NCI-H510A (cell line): ENCODE data around the gene ZNRF2.
"Not testable (repeated sequence)": the region's sequence is repeated elsewhere in the genome, so short reads cannot be mapped to it uniquely, and the experiment has no call there.

ENCODE experiments used
- DNase-seq: peaks from one replicate; lab custom pipeline; 2025; lab: John Stamatoyannopoulos, UW

Gene ZNRF2

DNA sequence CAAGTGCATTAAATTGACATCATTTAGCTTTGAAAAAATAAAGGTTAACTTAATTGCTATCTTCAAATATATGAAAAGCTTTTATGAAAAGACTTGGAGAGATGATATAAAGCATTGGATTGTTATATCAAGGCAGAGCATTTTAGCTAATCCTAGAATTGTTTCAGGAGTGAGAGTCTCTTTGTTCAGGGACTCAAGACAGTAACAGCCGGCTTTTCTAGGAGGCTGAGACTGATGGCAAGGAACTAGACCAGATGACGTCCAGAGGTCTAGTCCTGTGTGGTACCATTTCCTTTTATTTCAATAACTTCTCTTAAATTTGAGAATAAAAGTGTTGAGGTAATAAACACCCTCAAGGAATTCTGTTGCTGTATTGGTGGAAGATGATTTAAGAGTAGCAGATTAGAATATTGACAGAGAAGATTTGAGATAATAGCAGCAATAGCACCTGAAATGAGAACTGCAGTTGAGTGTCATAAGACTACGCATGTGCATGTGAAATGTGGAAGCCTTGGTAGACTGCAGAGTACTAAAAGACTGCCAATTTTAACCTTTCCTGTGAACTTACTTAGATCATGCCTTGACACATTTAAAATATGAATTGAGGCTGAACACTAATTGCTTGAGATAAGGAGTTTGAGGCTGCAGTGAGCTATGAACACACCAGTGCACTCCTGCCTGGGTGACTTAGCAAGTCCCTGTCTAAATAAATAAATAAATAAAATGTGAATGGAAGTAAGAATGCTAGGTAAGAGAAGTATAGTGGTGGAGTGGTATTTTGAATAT, 79.6 kb downstream of the ZNRF2 start:
- DNase-seq = no peak

DNA sequence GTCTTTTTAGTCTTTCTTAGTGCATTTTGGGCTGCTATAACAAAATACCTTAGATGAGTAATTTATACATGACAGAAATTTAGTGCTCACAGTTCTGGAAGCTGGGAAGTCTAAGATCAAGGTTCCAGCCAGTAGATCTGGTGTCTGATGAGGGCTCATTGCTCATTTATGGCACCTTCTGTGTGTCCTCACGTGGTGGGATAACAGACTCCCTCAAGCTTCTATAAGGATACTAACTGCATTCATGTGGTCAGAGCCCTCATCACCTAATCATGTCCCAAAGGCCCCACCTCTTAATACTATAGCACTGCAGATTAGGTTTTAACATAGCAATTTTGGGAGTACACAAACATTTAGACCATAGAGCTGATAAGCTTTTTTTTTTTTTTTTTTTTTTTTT, 80.4 kb downstream of the ZNRF2 start:
- DNase-seq = no peak

DNA sequence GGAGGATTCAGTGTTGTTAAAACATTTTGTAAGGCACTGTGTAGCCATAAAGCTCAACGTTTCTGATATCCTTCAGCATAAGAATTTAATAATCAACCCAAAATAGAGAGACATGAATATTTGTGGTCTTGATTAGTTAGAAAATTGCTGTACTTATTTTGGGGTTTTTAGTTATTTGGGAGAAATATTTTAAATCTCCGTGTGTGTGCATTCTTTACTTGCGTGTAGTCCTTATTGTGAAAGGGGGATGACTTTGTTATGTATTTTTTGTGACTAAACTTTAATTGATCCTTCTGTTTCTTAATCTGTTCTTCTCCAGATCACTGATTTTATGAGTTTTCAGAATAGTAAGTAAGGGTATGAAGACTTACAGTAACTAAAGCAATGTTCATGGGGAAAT, 81.2 kb downstream of the ZNRF2 start:
- DNase-seq = no peak

DNA sequence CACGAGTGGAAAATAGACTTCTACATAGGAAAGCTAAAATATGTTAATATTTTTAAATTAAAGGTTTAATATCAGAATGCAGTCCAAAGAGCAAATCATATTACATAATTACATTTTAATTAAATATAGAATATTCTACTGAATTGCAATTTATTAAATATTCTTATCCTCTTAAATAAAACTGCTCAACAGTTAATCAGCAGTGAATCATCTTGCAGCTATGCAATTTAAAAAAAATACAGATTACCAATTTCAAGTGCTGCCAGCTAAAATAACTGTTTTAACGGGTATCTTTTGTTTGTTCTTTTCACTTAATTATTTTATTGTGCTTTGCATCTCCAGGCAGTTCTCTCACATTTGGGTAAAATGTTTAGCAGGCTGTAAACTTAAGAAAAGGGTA, 82.2 kb downstream of the ZNRF2 start:
- DNase-seq = no peak

DNA sequence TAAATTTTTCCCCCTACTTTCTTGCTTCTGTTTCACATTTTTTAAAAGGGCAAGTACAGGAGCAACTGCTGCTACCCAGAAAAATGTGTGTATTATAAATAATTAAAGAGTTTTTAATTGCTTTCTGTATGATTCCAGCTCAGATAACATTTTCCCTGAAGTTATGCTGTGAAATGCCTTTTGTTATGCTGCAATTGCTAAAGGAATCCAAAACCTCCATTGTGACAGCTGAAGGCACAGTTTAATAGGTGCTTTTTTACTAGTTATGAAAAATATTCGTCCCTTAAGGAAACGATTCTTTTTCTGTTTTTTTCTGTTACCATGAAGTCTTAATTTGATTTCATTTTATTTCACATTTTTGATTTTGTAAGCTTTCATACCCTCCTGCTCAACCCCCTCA, 83.2 kb downstream of the ZNRF2 start:
- no peak for DNase-seq

DNA sequence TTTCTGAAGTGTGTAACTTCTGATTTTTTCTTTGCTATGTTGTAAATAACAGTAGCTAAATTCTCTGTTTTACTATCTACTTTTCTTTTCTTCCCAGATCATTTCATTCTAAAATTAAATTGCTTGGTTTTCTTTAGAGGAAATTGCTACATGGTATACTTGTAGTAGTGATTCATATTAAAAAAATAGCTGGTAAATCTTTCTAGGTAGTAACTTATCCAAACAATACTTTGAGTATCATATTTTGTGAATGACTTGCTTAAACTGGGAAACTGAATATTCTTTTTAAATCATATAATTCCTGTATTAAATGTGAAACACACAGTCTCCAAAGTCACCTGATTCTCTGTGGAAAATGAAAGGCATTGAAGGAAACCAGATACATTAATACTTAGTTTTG, 85.5 kb downstream of the ZNRF2 start:
- DNase-seq = no peak

DNA sequence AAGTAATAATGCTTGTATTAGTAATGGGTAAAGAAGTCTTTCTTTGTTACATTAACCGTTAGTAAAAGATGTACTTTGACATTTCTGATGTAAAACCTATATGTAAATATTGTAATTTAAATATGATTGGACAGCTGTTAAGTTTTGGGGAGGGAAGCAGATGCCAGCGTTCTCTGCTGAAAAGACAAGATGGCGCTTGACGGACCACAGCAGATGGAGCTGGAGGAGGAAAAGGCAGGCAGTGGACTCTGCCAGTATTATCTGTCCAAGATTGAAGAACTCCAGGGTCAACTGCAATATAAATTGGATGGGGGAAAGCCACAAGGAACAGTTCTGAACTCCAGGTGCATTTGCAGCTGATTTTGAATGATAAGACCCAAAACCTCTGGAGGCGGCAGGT, 86.9 kb downstream of the ZNRF2 start:
- DNase-seq = no peak

DNA sequence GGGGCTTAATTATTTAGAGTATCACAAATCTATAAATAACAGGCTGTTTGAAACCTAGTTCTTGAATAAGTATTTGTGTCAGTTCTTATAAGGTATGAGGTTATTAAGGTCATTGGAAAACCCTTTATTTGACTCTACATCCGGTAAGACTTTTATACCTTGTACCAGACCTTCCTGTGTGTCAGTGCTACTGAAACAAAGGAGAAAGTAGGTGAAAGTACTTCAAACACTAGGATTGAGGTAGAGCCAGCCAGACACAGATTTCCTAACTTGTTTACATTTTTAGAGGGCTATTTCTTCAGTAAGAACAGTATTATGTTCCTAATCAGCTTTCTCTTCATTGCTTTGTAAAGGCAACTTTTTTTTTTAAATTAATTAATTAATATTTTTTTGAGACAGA, 93.9 kb downstream of the ZNRF2 start:
- DNase-seq = no peak

DNA sequence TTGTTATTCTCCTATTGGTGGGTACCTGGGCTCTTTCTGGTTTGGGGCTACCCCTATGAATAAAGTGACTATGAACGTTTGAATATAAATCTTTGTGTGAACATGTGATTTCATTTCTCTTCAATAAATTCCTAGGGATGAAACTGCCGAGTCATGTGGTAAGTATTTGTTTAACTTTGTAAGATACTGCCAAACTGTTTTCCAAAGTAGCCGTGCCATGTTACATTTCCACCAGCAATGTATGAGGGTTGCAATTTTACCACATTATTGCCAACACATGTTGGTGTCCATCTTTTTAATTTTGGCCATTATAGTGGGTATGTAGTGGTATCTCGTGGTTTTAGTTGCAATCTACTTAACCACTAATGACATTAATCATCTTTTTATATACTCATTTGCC, 94.7 kb downstream of the ZNRF2 start:
- DNase-seq = no peak

DNA sequence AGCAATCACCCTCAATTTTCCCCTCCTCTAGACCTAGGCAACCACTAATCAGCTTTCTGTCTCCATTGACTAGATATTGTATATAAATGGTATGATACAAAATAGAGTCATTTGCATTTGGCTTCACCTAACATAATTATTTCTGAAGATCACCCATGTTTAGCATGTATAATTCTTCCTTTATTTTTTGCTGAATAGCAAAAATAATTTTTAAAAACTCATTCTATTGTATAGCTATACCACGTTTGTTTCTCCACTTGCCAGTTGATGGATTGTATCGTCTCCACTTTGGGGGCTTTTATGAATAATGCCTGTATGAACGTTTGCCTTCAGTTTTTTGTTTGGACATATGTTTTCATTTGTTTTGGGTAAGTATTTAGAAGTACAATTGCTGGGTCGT, 95.3 kb downstream of the ZNRF2 start:
- DNase-seq = no peak

DNA sequence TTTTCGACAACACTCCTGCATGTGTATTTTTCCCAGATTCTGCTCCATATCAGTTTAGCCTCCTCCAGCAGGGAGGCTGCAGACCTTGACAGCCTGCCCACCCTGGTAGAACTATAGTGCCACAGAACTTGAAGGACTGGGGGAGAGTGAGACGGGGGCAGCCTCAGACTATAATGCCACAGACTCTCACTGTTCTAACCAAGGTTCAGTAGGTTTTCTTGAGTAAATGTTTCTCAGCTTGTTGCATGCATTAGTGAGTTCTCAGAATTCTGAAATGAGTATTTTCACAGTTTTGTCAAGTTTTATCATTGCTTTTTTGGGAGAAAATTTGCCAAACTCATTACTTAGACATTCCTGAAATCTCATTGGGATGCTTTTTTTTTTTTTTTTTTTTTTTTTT, 95.9 kb downstream of the ZNRF2 start:
- no peak for DNase-seq

DNA sequence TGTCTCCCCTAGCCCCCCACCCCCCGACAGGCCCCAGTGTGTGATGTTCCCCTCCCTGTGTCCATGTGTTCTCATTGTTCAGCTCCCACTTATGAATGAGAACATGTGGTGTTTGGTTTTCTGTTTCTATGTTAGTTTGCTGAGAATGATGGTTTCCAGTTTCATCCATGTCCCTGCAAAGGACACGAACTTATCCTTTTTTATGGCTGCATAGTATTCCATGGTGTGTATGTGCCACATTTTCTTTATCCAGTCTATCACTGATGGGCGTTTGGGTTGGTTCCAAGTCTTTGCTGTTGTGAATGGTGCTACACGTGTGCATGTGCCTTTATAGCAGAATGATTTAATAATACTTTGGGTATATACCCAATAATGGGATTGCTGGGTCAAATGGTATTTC, 96.4 kb downstream of the ZNRF2 start:
- not testable (repeated sequence) for DNase-seq

DNA sequence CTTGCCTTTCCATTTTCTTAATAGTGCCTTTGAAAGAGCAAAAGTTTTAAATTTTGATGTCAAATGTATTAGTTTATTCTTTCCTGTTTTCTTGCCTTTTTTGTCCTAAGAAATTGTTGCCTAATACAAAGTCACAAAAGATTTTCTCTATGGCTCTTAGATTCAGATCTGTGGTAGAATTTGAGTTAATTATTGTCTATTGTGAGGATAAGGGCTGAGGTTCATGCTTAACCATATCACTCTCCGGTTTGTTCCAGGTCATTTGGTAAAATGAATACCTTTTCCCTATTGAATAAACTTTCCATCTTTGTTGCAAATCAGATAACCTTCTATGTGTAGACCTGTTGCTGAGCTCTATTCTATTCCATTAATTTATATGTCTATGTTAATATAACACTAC, 98.2 kb downstream of the ZNRF2 start:
- no peak for DNase-seq

DNA sequence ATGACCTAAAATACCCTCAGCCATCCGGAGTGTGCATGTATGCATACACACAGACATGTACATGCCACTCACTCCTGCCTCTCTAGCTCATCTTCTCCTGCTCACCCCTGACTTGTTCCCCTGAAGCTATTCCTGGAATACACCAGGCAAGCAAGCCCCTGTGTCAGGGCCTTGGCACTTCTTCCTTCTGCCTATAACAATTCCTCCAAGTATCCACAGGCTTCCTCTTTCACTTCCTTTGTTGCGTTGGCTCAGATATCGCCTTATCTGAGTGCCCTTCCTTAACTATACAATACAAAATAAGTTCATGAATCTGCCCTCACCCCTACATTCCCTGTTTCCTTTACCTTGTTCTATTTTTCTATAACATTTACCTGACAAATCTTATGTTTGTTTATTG, 105.4 kb downstream of the ZNRF2 start:
- DNase-seq = no peak

DNA sequence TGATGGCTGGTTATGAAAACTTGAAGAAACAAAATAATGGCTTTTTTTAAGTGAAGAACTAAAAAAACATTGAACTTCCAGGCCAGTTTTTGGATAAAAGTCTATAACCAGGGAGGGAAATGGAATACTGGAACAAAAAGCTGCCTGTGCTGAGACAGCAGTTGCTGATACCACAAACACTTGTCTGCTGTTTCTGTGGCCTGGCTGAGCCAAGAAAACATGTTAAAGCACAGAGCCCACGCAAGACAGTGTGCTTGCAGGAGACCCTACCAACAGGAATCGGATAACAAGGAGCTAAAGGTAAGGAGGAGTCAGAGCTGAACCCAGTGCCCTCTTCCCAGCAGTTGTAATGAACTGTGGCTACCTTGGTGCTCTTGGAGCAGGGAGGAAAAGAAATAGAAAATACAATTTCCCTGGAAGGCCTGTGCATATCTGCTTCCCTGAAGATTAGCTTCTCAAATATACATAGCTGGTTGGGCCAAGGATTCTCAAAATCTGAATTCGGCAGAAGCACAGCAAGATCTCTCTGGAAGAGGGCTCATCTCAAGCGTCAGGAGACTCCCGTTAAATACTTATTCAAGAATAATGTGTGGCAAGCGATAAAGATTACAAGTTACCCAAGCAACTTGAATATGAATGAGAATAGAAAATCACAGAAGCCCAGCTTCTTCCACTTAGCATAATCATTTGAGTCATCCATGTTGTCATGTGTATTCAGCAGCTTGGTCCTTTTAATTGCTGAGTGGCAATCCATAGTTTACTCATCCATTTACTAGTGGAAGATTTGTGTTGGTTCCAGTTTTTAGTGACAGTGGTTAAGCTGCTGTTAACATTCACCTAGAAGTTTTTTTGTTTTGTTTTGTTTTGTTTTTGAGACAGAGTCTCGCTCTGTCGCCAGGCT, 106.6 kb downstream of the ZNRF2 start:
- no peak for DNase-seq

DNA sequence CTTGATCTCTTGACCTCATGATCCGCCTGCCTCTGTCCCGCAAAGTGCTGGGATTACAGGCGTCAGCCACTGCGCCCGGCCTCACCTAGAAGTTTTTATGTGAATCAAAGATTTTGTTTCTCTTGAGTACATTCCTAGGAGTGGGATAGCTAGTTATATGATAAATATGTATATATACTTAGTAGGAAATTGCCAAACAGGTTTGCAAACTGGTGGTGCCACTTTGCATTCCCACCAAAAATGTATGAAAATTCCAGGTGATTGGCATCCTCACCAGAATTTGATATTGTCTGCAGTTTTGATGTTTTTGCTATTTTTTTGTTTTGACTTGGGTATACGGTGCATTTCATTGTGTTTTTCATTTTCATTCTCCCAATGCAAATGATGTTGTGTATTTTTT, 107.4 kb downstream of the ZNRF2 start:
- DNase-seq = no peak

DNA sequence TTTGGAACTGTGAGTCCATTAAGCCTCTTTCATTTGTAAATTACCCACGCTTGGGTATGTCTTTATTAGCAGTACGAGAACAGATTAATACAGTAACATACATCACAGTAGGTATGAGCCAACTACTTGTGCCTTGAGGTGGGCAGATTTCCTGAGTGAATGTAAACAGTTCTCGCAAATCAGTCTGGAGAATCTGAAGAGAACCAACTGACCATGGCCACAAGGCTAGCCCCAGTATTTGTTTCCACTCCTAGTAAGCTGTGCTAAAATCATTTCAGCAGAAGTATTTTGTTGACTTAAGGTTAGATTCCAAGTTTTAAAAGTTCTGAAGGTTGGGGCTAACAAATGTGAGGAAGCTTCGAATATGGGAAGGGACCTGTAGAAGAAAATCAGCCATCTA, 111.3 kb downstream of the ZNRF2 start:
- DNase-seq = no peak

DNA sequence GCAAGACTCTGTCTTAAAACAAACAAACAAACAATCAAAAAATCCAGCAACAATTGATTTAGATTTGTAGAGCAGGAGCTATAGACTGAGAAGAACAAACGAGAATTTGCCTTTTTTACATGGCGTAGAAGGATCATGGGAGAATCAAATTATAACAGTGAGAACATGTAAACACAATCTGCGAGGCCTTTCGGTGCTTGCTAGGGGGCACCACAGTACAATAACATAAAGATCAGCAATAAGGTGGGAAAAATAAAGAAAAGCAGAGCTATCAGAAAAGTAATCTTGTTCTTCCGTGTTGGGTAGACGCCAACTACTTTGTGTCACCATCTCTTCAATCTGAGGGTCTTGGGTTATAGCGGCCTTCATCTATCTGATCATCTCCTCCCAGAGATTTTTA, 112.0 kb downstream of the ZNRF2 start:
- DNase-seq = no peak

DNA sequence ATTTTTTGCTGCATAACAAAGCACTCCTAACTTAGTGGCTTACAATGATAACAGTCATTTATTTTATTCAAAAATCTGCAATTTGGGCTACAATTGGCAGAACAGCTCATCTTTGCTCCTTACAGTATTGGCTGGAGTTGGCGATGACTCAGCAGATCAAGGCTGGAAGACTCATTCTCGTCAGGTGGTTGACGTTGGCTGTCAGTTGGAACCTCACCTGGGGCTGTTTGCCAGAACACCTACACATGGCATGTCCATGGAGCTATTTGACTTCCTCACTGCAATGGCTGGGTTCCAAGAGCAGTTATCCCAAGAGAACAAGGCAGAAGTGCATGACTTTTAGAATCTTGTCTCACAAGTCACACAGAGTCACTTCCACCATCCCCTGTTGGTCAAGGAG, 119.1 kb downstream of the ZNRF2 start:
- DNase-seq = no peak

DNA sequence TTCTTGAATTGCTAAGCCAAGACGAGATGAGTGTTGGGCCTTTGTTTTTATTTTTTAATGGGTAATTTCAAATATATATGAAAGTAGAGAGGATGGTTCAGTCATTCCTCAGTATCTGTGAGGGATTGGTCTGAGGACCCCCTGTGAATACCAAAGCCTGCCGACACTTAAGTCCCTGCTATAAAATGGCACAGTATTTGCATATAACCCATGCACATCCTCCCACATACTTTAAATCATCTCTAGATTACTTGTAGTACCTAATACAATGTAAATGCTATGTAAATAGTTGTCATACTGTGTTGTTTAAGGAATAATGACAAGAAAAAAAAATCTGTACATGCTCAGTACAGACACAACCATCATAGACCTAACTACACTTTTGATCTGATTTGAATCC, 120.8 kb downstream of the ZNRF2 start:
- DNase-seq = no peak

DNA sequence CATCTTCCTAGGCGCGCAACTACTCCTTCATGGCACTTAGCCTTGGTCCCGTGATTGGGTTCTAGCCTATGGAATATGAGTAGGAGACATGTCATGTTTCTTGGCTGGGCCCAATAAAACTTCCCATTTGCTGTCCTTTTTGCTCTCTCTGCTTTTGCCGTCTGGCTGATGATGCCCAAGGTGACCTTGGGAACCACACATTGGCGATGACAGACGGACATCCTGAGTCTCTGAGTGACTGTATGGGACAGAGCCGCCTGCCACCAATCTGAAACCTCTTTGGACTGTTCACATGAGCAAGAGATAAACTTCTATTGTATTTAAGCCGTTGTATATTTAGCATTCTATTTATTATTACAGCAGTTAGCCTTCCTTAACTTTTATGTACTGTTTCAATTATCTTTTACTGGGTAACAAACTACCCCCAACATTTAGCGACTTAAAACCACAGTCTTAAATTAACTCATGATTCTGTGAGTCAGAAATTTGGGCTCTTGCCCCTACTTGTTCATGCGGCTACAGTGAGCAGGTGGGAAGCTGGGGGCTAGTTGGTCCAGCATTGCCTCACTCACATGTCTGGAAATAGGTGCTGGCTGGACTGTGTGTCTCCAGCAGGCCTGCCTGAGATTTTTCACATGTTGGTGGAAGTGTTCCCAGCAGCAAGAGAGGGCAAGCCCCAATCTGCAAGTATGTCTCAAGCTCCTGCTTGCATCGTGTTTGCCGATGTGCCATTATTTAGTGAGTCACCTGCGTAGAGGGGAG, 122.4 kb downstream of the ZNRF2 start:
- DNase-seq = no peak

DNA sequence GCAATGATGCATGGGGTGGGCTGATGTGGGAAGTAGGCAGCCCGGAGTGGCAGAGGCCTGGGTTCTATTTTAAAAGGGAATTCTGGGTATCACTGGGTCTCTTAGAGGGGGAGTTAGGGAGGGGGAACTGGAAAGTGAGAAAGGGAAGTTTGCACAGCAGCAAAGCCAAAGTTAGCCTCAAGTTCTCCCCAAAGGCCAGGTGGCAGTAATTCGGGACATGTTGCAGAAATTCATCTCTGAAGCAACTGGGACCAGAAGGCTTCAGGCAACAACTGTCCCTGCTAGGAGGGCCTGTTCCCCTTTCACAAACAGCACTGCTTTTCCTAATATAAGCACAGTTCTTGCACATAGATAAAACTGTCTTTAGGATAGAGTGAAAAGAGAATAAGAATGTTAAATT, 126.8 kb downstream of the ZNRF2 start:
- DNase-seq = no peak

DNA sequence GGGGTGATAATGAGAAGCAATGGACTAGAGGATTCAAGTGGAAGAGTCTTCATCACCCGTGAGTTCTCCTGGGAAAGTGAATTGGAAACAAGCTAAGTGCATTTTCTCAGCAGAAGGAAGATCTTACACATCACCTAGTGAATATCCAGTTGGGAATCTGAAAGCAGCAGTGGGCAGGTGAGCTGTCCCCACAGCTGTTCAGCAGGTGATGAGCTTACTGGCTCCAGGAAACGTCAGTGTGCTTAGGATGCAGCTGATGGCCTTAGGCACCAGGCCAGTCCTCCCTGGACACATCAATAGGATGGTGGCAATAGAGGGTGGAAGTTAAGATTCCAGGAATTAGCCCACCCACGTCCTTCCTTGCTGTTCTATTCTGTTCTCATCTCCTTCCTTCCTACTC, 127.5 kb downstream of the ZNRF2 start:
- DNase-seq = no peak
